Endothelial cell of umbilical vein (primary cell): ENCODE data around the gene CNTN5. TPM values are rescaled to one million over a fixed set of nuclear protein-coding genes. Genes with fewer than 3 reads are reported as not detected.

Source experiments
- BruUV-seq: library from RNA; stranded (reverse); fragments of 400-500 nt; replicated peaks from 2 replicates; lab custom pipeline; 2021; lab: Mats Ljungman, UMichigan
- CTCF ChIA-PET: fragments of 300-600, 350-600 bp; sonication (Branson Sonifier 250); formaldehyde crosslinking; loops from one replicate; lab custom pipeline; 2021; ENCODE audit warnings: antibody characterized with exemption, inconsistent platforms; lab: Charles Lee
- POLR2A ChIA-PET: fragments of 300-600, 350-600 bp; sonication (Branson Sonifier 250); formaldehyde crosslinking; loops from one replicate; lab custom pipeline; 2021; ENCODE audit warnings: antibody characterized with exemption, inconsistent platforms; lab: Charles Lee
- DNase-seq: peaks from one replicate; pipeline ENCODE4 v3.0.0-alpha.2; 2011; ENCODE audit warnings: low read depth, low spot score
- FAIRE-seq: peaks from 2 replicates; lab custom pipeline; 2011; peaks lifted over from hg19 to GRCh38; lab: Jason Lieb, UNC
- H2AFZ ChIP-seq: 2 replicates; pipeline ENCODE4 v1.6.0; 2012; ENCODE audit warnings: low read depth, low read length, control low read depth, inconsistent platforms
- H3K27ac ChIP-seq: 2 replicates; pipeline ENCODE4 v1.5.1; 2011; ENCODE audit warnings: low read depth, mild to moderate bottlenecking, control low read depth, low read length, moderate library complexity; ENCODE audit not compliant: insufficient read depth
- H3K27me3 ChIP-seq, 2 experiments: 2 replicates each; pipeline versions ENCODE4 v1.6.0 to v1.6.1; 2011; ENCODE audit warnings: low read length in 2 of 2, mixed read lengths in 1 of 2; ENCODE audit not compliant: control insufficient read depth in 2 of 2, insufficient read depth in 2 of 2
- H3K36me3 ChIP-seq, 2 experiments: 2 replicates in 1 of 2; 3 replicates in 1 of 2; pipeline ENCODE4 v1.5.1; 2011; ENCODE audit warnings: low read length in 2 of 2, mild to moderate bottlenecking in 1 of 2, moderate library complexity in 1 of 2; ENCODE audit not compliant: control insufficient read depth in 2 of 2, insufficient read depth in 2 of 2; ENCODE audit errors: extremely low read depth in 1 of 2
- H3K4me1 ChIP-seq: 3 replicates; pipeline ENCODE4 v1.5.1; 2011; ENCODE audit warnings: mild to moderate bottlenecking, low read length; ENCODE audit not compliant: control insufficient read depth, insufficient read depth; ENCODE audit errors: extremely low read depth
- H3K4me2 ChIP-seq: 2 replicates; pipeline ENCODE4 v1.6.1; 2011; ENCODE audit warnings: low read length, control low read depth, mixed read lengths; ENCODE audit not compliant: insufficient read depth
- H3K4me3 ChIP-seq, 3 experiments: fragments of 200-600 bp in 1 of 3; sonication (generic), shearing (Covaris generic) in 1 of 3; replicated peaks in 1 of 3; 2 replicates each; pipeline ENCODE4 v1.5.1; 2011 to 2016; ENCODE audit warnings: control low read depth in 3 of 3, low read length in 3 of 3, mild to moderate bottlenecking in 2 of 3, inconsistent platforms in 1 of 3, low read depth in 1 of 3, moderate library complexity in 1 of 3; ENCODE audit not compliant: insufficient read depth in 1 of 3
- H3K79me2 ChIP-seq: 2 replicates; pipeline ENCODE4 v1.6.0; 2012; ENCODE audit warnings: low read length, inconsistent platforms; ENCODE audit not compliant: control insufficient read depth, insufficient read depth
- H3K9ac ChIP-seq: replicated peaks from 2 replicates; pipeline ENCODE3; 2011; ENCODE audit warnings: low read length, control low read depth; ENCODE audit not compliant: insufficient read depth; ENCODE audit errors: extremely low read depth
- H3K9me1 ChIP-seq: replicated peaks from 3 replicates; pipeline ENCODE4 v1.6.0; 2011; ENCODE audit warnings: mild to moderate bottlenecking, low read length; ENCODE audit not compliant: control insufficient read depth, insufficient read depth; ENCODE audit errors: extremely low read depth
- H3K9me3 ChIP-seq: replicated peaks from 2 replicates; pipeline ENCODE4 v1.5.1; 2012; ENCODE audit warnings: low read length, inconsistent platforms; ENCODE audit not compliant: control insufficient read depth, insufficient read depth
- H4K20me1 ChIP-seq: replicated peaks from 2 replicates; pipeline ENCODE3; 2011; ENCODE audit warnings: mild to moderate bottlenecking, low read length; ENCODE audit not compliant: control insufficient read depth, insufficient read depth; ENCODE audit errors: extremely low read depth
- CTCF ChIP-seq, 2 donors: IDR thresholded peaks; 1 replicate in 1 of 2; 2 replicates in 1 of 2; pipeline ENCODE4 v1.5.1; 2011; ENCODE audit warnings: low read length in 2 of 2, mild to moderate bottlenecking in 2 of 2, moderate library complexity in 2 of 2, control low read depth in 1 of 2, inconsistent platforms in 1 of 2, low read depth in 1 of 2; ENCODE audit not compliant: insufficient read depth in 1 of 2; ENCODE audit errors: extremely low read depth in 1 of 2
- EZH2 ChIP-seq: IDR thresholded peaks from 2 replicates; pipeline ENCODE4 v1.6.1; 2012; ENCODE audit warnings: borderline replicate concordance, low read depth, mild to moderate bottlenecking, moderate library complexity, low read length, inconsistent platforms; ENCODE audit not compliant: severe bottlenecking
- FOS ChIP-seq: IDR thresholded peaks from 2 replicates; pipeline ENCODE4 v1.6.1; 2011; ENCODE audit warnings: mild to moderate bottlenecking, low read length, moderate library complexity, borderline replicate concordance; ENCODE audit not compliant: insufficient read depth
- GATA2 ChIP-seq: IDR thresholded peaks from 2 replicates; pipeline ENCODE4 v1.7.0; 2011; ENCODE audit warnings: low read depth, mild to moderate bottlenecking, moderate library complexity, mixed read lengths, low read length; ENCODE audit not compliant: insufficient read length, insufficient read depth
- JUN ChIP-seq: IDR thresholded peaks from 2 replicates; pipeline ENCODE4 v1.6.1; 2011; ENCODE audit warnings: borderline replicate concordance, low read depth; ENCODE audit not compliant: insufficient read length, insufficient read depth
- MAX ChIP-seq: IDR thresholded peaks from 2 replicates; pipeline ENCODE4 v1.6.1; 2011; ENCODE audit not compliant: insufficient read depth, insufficient read length
- MYC ChIP-seq: IDR thresholded peaks from one replicate; pipeline ENCODE4 v1.6.1; 2011; ENCODE audit warnings: mild to moderate bottlenecking, low read depth, low read length
- POLR2A ChIP-seq: IDR thresholded peaks from 2 replicates; pipeline ENCODE4 v1.6.1; 2012; ENCODE audit warnings: low read depth, mild to moderate bottlenecking, control low read depth, low read length
- POLR2AphosphoS5 ChIP-seq: IDR thresholded peaks from 2 replicates; pipeline ENCODE4 v1.6.1; 2012; ENCODE audit warnings: low read depth, mild to moderate bottlenecking, control low read depth, low read length, moderate library complexity; ENCODE audit not compliant: insufficient read depth
- dilution Hi-C: fragments of 300-500 bp; cut with MboI; formaldehyde crosslinking; loops from one replicate; pipeline ENCODE4 v1.15.0; 2019; ENCODE audit warnings: low sequenced_read_pairs; ENCODE audit not compliant: extremely low pct_ligation_motif_present
- intact Hi-C: fragments of 100-400 bp; cut with micrococcal nuclease; formaldehyde crosslinking; loops from one replicate; pipeline ENCODE4 v1.10.0; 2022
- polyA plus RNA-seq, 4 experiments: library from polyadenylated mRNA; depleted of rRNA in 3 of 4; stranded (reverse) in 3 of 4; unstranded in 1 of 4; fragments of >200 nt; gene quantifications; 2 replicates each; pipeline versions ENCODE4 v1.2.1 to v1.2.3, GENCODE V29; 2011 to 2012; ENCODE audit warnings: missing spikeins in 1 of 4
- total RNA-seq: library from RNA; stranded (reverse); gene quantifications from 2 replicates; pipeline ENCODE4 v1.2.3, GENCODE V29; 2021

CNTN5 gene
- total and polyA plus RNA-seq, 2 donors (not counting 3 experiments of a cell fraction or from before 2014, with no cell fraction given): not detected

- intact Hi-C loops: no loop called here
- H3K4me2 ChIP-seq: no peak overlapping the region
- FAIRE-seq (no peak), DNase-seq (no peak)
- no TSS peak for BruUV-seq
- dilution Hi-C loops: no loop called here
- ChIA-PET POLR2A (no interaction called here), CTCF (no interaction called here)
- peaks cover 3% of the 10 kb centered on the region for H3K9me3 ChIP-seq
- no peak for TF ChIP-seq POLR2AphosphoS5
- TF ChIP-seq MAX: no peak
- TF ChIP-seq MYC: no peak
- TF ChIP-seq FOS: no peak
- TF ChIP-seq EZH2: no peak
- TF ChIP-seq GATA2: no peak
- TF ChIP-seq CTCF (IDR thresholded peaks at IDR 0.05; ENCODE audit: extremely low read depth in 1 of 2, insufficient read depth in 1 of 2, low read depth in 1 of 2, low read length in 2 of 2): no peak
- TF ChIP-seq JUN: no peak
- TF ChIP-seq POLR2A: no peak
- H3K79me2 ChIP-seq: no peaks in the 10 kb centered on the region
- H3K4me3 ChIP-seq: no peak overlapping the region
- no peaks in the 10 kb centered on the region for H3K27me3 ChIP-seq
- no peaks in the 10 kb centered on the region for H4K20me1 ChIP-seq
- no peaks in the 10 kb centered on the region for H3K4me1 ChIP-seq
- no peaks in the 10 kb centered on the region for H3K36me3 ChIP-seq
- no peak overlapping the region for H2AFZ ChIP-seq
- H3K9ac ChIP-seq: no peak overlapping the region
- H3K27ac ChIP-seq: no peak overlapping the region
- no peaks in the 10 kb centered on the region for H3K9me1 ChIP-seq
Observed at GRCh38 chr11:99988471-99988837, 967.7 kb downstream of the CNTN5 start.
